ENCODE measurements around the gene GNAO1. TPM values are rescaled to one million over a fixed set of nuclear protein-coding genes. Genes with fewer than 3 reads are reported as not detected.

Gene GNAO1
- polyA plus RNA-seq, 1 of the 3 experiments (the other 2 are of a cell fraction), result 0.30 TPM

DNA sequence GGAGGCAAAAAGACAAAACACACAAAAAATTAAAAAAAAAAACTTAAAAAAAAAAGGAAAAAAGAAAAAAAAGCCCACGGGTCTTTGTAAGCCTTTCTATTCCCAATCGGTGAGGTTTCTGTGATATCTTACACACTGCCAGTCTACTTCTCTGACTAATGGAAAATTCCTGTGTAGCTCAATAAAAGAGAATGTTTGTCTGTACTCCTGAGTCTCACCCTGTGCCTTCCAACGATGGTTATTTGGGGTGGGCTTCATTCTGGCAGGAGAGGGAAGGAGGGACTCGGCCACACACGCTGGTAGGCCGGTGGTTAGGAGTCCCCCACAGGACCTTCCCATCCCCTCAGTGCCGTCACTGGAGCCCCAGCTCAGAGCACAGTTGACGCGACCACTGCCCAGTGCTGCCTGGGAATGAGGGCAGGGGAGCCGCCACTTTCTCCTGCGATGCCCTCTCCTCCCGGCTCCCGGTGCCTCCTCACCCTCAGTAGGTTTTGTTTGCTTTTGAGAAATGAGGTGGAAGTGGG is 166.0 kb downstream of the GNAO1 start:
- Histone ChIP-seq H2AFZ (ENCODE audit: low read depth) (0 out of 2 replicates have a peak overlapping the region, but pooled peaks have one; percentile 41), H3K27ac (ENCODE audit: low read depth in 2 of 2, low read length in 1 of 2) (no peak overlapping the region; a peak in 1 of 4 replicates), H3K27me3 (ENCODE audit: insufficient read depth) (no peaks in the 10 kb centered on the region), H3K9me2 (no peaks in the 10 kb centered on the region), H3K36me3 (replicated peaks in 1 of 2; ENCODE audit: control insufficient read depth in 1 of 2, insufficient read depth in 2 of 2, low read length in 1 of 2) (peaks cover 4 to 17% of the 10 kb centered on the region in 2 experiments), H3K4me1 (ENCODE audit: control insufficient read depth in 1 of 2, insufficient read depth in 2 of 2, low read depth in 1 of 2, low read length in 1 of 2) (peaks cover 0 to 8% of the 10 kb centered on the region in 2 experiments; a peak in 2 of 4 replicates), H3K79me2 (ENCODE audit: insufficient read depth) (no peaks in the 10 kb centered on the region), H3K9me3 (no peaks in the 10 kb centered on the region), H3F3A (replicated peaks; ENCODE audit: insufficient read depth) (peaks cover 5% of the 10 kb centered on the region), H3K4me2 (no peak overlapping the region), H3K4me3 (ENCODE audit: low read depth in 2 of 2, low read length in 1 of 2) (no peak overlapping the region), H4K20me1 (ENCODE audit: insufficient read depth) (no peaks in the 10 kb centered on the region), H3K9ac (no peak overlapping the region)
- ChIA-PET CTCF (interaction anchor here (1.8 to 2.7 kb wide), 3 partner anchors 13 to 30 kb away, joined by 6 to 42 read pairs (median 14); no protein-coding TSS in a partner anchor), POLR2A (interaction anchor here (0.7 kb wide), 1 partner anchor 84 kb away, joined by 3 read pairs; no protein-coding TSS in a partner anchor)
- peak; percentile 23 for DNase-seq
- 80% methylated on average over 9 of the region's 13 CpGs for WGBS (ENCODE audit: low lambda C conversion rate)
- TF ChIP-seq, protein P1, sequence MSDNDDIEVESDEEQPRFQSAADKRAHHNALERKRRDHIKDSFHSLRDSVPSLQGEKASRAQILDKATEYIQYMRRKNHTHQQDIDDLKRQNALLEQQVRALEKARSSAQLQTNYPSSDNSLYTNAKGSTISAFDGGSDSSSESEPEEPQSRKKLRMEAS (IDR thresholded peaks at IDR 0.05; ENCODE audit: low read depth), result no peak
- TF ChIP-seq POLR2AphosphoS5 (IDR thresholded peaks at IDR 0.05; ENCODE audit: low read depth, low read length), result no peak
- TF ChIP-seq TEAD4 (IDR thresholded peaks at IDR 0.05; ENCODE audit: borderline replicate concordance, insufficient read depth), result no peak
- TF ChIP-seq RXRA (IDR thresholded peaks at IDR 0.05; ENCODE audit: borderline replicate concordance, low read depth), result no peak

GRCh38 chr16:56357765-56358322 is 166.6 kb downstream of the GNAO1 start:
- Histone ChIP-seq H3K79me2 (ENCODE audit: insufficient read depth) (no peaks in the 10 kb centered on the region), H3K27ac (ENCODE audit: low read depth in 2 of 2, low read length in 1 of 2) (no peak overlapping the region), H3K9ac (no peak overlapping the region), H3F3A (replicated peaks; ENCODE audit: insufficient read depth) (peaks cover 5% of the 10 kb centered on the region), H2AFZ (ENCODE audit: low read depth) (no peak overlapping the region), H3K4me3 (ENCODE audit: low read depth in 2 of 2, low read length in 1 of 2) (no peak overlapping the region), H3K9me3 (no peaks in the 10 kb centered on the region), H3K36me3 (replicated peaks in 1 of 2; ENCODE audit: control insufficient read depth in 1 of 2, insufficient read depth in 2 of 2, low read length in 1 of 2) (peaks cover 4 to 22% of the 10 kb centered on the region in 2 experiments), H3K27me3 (ENCODE audit: insufficient read depth) (no peaks in the 10 kb centered on the region), H3K4me2 (no peak overlapping the region), H3K4me1 (ENCODE audit: control insufficient read depth in 1 of 2, insufficient read depth in 2 of 2, low read depth in 1 of 2, low read length in 1 of 2) (peaks cover 0 to 8% of the 10 kb centered on the region in 2 experiments; a peak in 2 of 4 replicates), H3K9me2 (no peaks in the 10 kb centered on the region), H4K20me1 (ENCODE audit: insufficient read depth) (no peaks in the 10 kb centered on the region)
- CTCF ChIA-PET, result interaction anchor here (1.8 to 2.1 kb wide), 2 partner anchors 13 to 19 kb away, joined by 6 to 14 read pairs; no protein-coding TSS in a partner anchor
- POLR2A ChIA-PET, result interaction anchor here (0.7 kb wide), 1 partner anchor 84 kb away, joined by 3 read pairs; no protein-coding TSS in a partner anchor
- 95% methylated on average over 12 of the region's 13 CpGs for WGBS (ENCODE audit: low lambda C conversion rate)
- peak; percentile 21 for DNase-seq
- TF ChIP-seq CHD2 (IDR thresholded peaks at IDR 0.05; ENCODE audit: low read length, partially characterized antibody) (no peak), JUND (IDR thresholded peaks at IDR 0.05) (no peak), USF1 (IDR thresholded peaks at IDR 0.05; ENCODE audit: borderline replicate concordance, low read depth) (no peak), USF2 (IDR thresholded peaks at IDR 0.05; ENCODE audit: borderline replicate concordance, low read depth, low read length) (no peak), FOXJ3 (CRISPR knock-in tag; IDR thresholded peaks at IDR 0.05) (no peak), FOXM1 (IDR thresholded peaks at IDR 0.05; ENCODE audit: low read depth) (no peak), MEF2A (IDR thresholded peaks at IDR 0.05; ENCODE audit: borderline replicate concordance, low read depth) (no peak), RCOR1 (IDR thresholded peaks at IDR 0.05; ENCODE audit: low read length) (no peak), SIN3A (IDR thresholded peaks at IDR 0.05; ENCODE audit: borderline replicate concordance, low read depth, low read length) (no peak), TEAD4 (IDR thresholded peaks at IDR 0.05; ENCODE audit: borderline replicate concordance, insufficient read depth) (no peak), ZBTB33 (IDR thresholded peaks at IDR 0.05; ENCODE audit: borderline replicate concordance, low read depth) (no peak)
- TF ChIP-seq, protein P2, sequence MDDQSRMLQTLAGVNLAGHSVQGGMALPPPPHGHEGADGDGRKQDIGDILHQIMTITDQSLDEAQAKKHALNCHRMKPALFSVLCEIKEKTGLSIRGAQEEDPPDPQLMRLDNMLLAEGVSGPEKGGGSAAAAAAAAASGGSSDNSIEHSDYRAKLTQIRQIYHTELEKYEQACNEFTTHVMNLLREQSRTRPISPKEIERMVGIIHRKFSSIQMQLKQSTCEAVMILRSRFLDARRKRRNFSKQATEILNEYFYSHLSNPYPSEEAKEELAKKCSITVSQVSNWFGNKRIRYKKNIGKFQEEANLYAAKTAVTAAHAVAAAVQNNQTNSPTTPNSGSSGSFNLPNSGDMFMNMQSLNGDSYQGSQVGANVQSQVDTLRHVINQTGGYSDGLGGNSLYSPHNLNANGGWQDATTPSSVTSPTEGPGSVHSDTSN (IDR thresholded peaks at IDR 0.05), result no peak
- TF ChIP-seq, protein P3, sequence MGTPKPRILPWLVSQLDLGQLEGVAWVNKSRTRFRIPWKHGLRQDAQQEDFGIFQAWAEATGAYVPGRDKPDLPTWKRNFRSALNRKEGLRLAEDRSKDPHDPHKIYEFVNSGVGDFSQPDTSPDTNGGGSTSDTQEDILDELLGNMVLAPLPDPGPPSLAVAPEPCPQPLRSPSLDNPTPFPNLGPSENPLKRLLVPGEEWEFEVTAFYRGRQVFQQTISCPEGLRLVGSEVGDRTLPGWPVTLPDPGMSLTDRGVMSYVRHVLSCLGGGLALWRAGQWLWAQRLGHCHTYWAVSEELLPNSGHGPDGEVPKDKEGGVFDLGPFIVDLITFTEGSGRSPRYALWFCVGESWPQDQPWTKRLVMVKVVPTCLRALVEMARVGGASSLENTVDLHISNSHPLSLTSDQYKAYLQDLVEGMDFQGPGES (IDR thresholded peaks at IDR 0.05; ENCODE audit: low read depth, low read length), result no peak
- TF ChIP-seq, protein P4, sequence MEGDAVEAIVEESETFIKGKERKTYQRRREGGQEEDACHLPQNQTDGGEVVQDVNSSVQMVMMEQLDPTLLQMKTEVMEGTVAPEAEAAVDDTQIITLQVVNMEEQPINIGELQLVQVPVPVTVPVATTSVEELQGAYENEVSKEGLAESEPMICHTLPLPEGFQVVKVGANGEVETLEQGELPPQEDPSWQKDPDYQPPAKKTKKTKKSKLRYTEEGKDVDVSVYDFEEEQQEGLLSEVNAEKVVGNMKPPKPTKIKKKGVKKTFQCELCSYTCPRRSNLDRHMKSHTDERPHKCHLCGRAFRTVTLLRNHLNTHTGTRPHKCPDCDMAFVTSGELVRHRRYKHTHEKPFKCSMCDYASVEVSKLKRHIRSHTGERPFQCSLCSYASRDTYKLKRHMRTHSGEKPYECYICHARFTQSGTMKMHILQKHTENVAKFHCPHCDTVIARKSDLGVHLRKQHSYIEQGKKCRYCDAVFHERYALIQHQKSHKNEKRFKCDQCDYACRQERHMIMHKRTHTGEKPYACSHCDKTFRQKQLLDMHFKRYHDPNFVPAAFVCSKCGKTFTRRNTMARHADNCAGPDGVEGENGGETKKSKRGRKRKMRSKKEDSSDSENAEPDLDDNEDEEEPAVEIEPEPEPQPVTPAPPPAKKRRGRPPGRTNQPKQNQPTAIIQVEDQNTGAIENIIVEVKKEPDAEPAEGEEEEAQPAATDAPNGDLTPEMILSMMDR (IDR thresholded peaks at IDR 0.05), result no peak
